GM12878 (cell line): ENCODE measurements around the gene TOMM5. TPM values are rescaled to one million over a fixed set of nuclear protein-coding genes. Genes with fewer than 3 reads are reported as not detected.

ENCODE experiments used
- ATAC-seq: fragments of 200-7000 bp; cut with Tn5 transposase; 3 replicates; pipeline ENCODE4 v1.9.1; 2020; ENCODE audit warnings: mild to moderate bottlenecking, moderate library complexity
- BruUV-seq: library from RNA; stranded (reverse); fragments of 400-500 nt; replicated peaks from 2 replicates; lab custom pipeline; 2021; lab: Mats Ljungman, UMichigan
- CTCF ChIA-PET: fragments of 300-600 bp; sonication (Branson Sonifier 250); formaldehyde crosslinking; extraction: SDS; loops from one replicate; lab custom pipeline; 2021; ENCODE audit warnings: inconsistent platforms; lab: Yijun Ruan, JAX
- POLR2A ChIA-PET: fragments of 350-600 bp; formaldehyde crosslinking; extraction: SDS; loops from one replicate; lab custom pipeline; 2021; ENCODE audit warnings: inconsistent platforms; lab: Charles Lee
- RAD21 ChIA-PET: fragments of 300-600 bp; sonication (Branson Sonifier 250); formaldehyde crosslinking; loops from one replicate; lab custom pipeline; 2023; ENCODE audit warnings: antibody characterized with exemption; ENCODE audit not compliant: unreplicated experiment; lab: Charles Lee
- SMC1A ChIA-PET: fragments of 300-600 bp; sonication (Branson Sonifier 250); formaldehyde crosslinking; loops from one replicate; lab custom pipeline; 2023; ENCODE audit not compliant: unreplicated experiment, uncharacterized antibody; lab: Charles Lee
- DNase-seq: peaks from one replicate; pipeline ENCODE4 v3.0.0-alpha.2; 2011; ENCODE audit warnings: low read depth, low spot score
- FAIRE-seq: peaks from 3 replicates; lab custom pipeline; 2011; peaks lifted over from hg19 to GRCh38; lab: Jason Lieb, UNC
- H2AFZ ChIP-seq: 2 replicates; pipeline ENCODE4 v1.6.0; 2011; ENCODE audit warnings: low read depth, low read length, control low read depth; ENCODE audit not compliant: control insufficient read depth
- H3K27ac ChIP-seq: 2 replicates; pipeline ENCODE4 v1.5.1; 2011; ENCODE audit warnings: control low read depth; ENCODE audit not compliant: control insufficient read depth, insufficient read depth
- H3K27me3 ChIP-seq, 2 experiments: replicated peaks in 1 of 2; 2 replicates each; pipeline versions ENCODE4 v1.6.0 to v1.6.1; 2011; ENCODE audit warnings: low read length in 1 of 2; ENCODE audit not compliant: control insufficient read depth in 2 of 2, insufficient read depth in 2 of 2
- H3K36me3 ChIP-seq, 2 experiments: 2 replicates each; pipeline ENCODE4 v1.5.1; 2011; ENCODE audit warnings: low read length in 1 of 2; ENCODE audit not compliant: control insufficient read depth in 2 of 2, insufficient read depth in 2 of 2
- H3K4me1 ChIP-seq: 2 replicates; pipeline ENCODE4 v1.6.1; 2011; ENCODE audit warnings: mild to moderate bottlenecking, low read length, moderate library complexity, mixed read lengths; ENCODE audit not compliant: control insufficient read depth, insufficient read depth
- H3K4me2 ChIP-seq: 2 replicates; pipeline ENCODE4 v1.6.0; 2011; ENCODE audit warnings: control low read depth; ENCODE audit not compliant: control insufficient read depth, insufficient read depth
- H3K4me3 ChIP-seq: fragments of 200-600 bp; sonication (generic); 2 replicates; pipeline ENCODE4 v1.5.1; 2016
- H3K79me2 ChIP-seq: 2 replicates; pipeline ENCODE4 v1.6.0; 2011; ENCODE audit warnings: low read length; ENCODE audit not compliant: control insufficient read depth, insufficient read depth
- H3K9ac ChIP-seq: 2 replicates; pipeline ENCODE4 v1.8.0; 2011; ENCODE audit warnings: low read length, control low read depth, mixed read lengths; ENCODE audit not compliant: control insufficient read depth, insufficient read depth
- H3K9me3 ChIP-seq: replicated peaks from 3 replicates; pipeline ENCODE4 v1.5.1; 2011; ENCODE audit warnings: mild to moderate bottlenecking, low read length; ENCODE audit not compliant: control insufficient read depth, insufficient read depth
- H4K20me1 ChIP-seq: 2 replicates; pipeline ENCODE4 v1.6.0; 2011; ENCODE audit not compliant: control insufficient read depth, insufficient read depth
- CBX5 ChIP-seq: sonication (generic); IDR thresholded peaks from 2 replicates; pipeline ENCODE4 v1.6.1; 2016; ENCODE audit warnings: low read depth, moderate library complexity, mild to moderate bottlenecking, inconsistent platforms
- CREM ChIP-seq: IDR thresholded peaks from 2 replicates; pipeline ENCODE4 v1.6.1; 2014; ENCODE audit warnings: antibody characterized with exemption, low read depth
- FOXM1 ChIP-seq: IDR thresholded peaks from 2 replicates; pipeline ENCODE4 v1.6.1; 2012; ENCODE audit warnings: low read depth, mild to moderate bottlenecking, inconsistent platforms, low read length, moderate library complexity
- MEF2A ChIP-seq: IDR thresholded peaks from 2 replicates; pipeline ENCODE4 v1.6.1; 2011; ENCODE audit warnings: low read depth, mild to moderate bottlenecking, low read length, moderate library complexity; ENCODE audit not compliant: insufficient read depth
- MEF2B ChIP-seq: fragments of 450-650 bp; IDR thresholded peaks from 2 replicates; pipeline ENCODE4 v1.6.1; 2018; ENCODE audit warnings: mild to moderate bottlenecking, moderate library complexity; ENCODE audit not compliant: partially characterized antibody, poor library complexity, severe bottlenecking
- NFIC ChIP-seq: IDR thresholded peaks from 2 replicates; pipeline ENCODE4 v1.6.1; 2012; ENCODE audit warnings: low read depth, mild to moderate bottlenecking, inconsistent platforms, low read length, moderate library complexity
- RAD21 ChIP-seq: IDR thresholded peaks from 2 replicates; pipeline ENCODE4 v1.6.1; 2011; ENCODE audit warnings: mild to moderate bottlenecking, low read depth, low read length, moderate library complexity; ENCODE audit not compliant: insufficient read depth
- YBX1 ChIP-seq: fragments of 450-650 bp; IDR thresholded peaks from 2 replicates; pipeline ENCODE4 v1.6.1; 2016; ENCODE audit warnings: antibody characterized with exemption
- ZNF24 ChIP-seq: fragments of 450-650 bp; IDR thresholded peaks from 2 replicates; pipeline ENCODE4 v1.6.1; 2017; ENCODE audit warnings: antibody characterized with exemption, mild to moderate bottlenecking
- ZZZ3 ChIP-seq: IDR thresholded peaks from 2 replicates; pipeline ENCODE4 v1.6.1; 2011; ENCODE audit warnings: low read depth; ENCODE audit not compliant: control insufficient read depth, insufficient read length
- WGBS: methylation state at CpG from one replicate; pipeline ENCODE4 v1.1.6; 2016; ENCODE audit warnings: low lambda C conversion rate; ENCODE audit not compliant: insufficient replicate concordance, insufficient coverage; ENCODE audit errors: missing lambda C conversion rate; 5-methylcytosine and 5-hydroxymethylcytosine counted together
- in situ Hi-C: fragments of 300-500 bp; cut with MboI; formaldehyde crosslinking; loops from 9 replicates; pipeline ENCODE4 v1.14.3; 2018; ENCODE audit warnings: mixed read lengths
- intact Hi-C: fragments of 100-400 bp; cut with micrococcal nuclease; formaldehyde crosslinking; loops from one replicate; pipeline ENCODE4 v1.14.2; 2022; ENCODE audit not compliant: unreplicated experiment
- polyA plus RNA-seq, 11 experiments: library from polyadenylated mRNA; depleted of rRNA in 4 of 11; unstranded in 6 of 11; stranded (reverse) in 5 of 11; fragments of >200 nt; fragmentation: Nextera tagmentation in 4 of 11; fragmentation: Illumina TruSeq in 1 of 11; extraction: Ambion mirVana in 4 of 11; extraction: Trizol in 1 of 11; gene quantifications; 1 replicate in 1 of 11; 2 replicates in 10 of 11; pipeline versions ENCODE4 v1.2.1 to v1.2.3, GENCODE V29; 2011 to 2016; ENCODE audit warnings: inconsistent platforms in 2 of 11, missing spikeins in 2 of 11, low read depth in 1 of 11
- total RNA-seq, 4 experiments: library from RNA; depleted of rRNA in 3 of 4; stranded (reverse); fragments of >200 nt in 3 of 4; fragmentation: Illumina TruSeq in 1 of 4; extraction: Trizol in 1 of 4; gene quantifications; 2 replicates each; pipeline versions ENCODE4 v1.2.1 to v1.2.3, GENCODE V29; 2013 to 2021
- TF ChIP-seq, protein P1 (sequence below): IDR thresholded peaks from 2 replicates; pipeline ENCODE4 v1.6.1; 2011; ENCODE audit warnings: low read depth, mild to moderate bottlenecking, low read length, moderate library complexity, borderline replicate concordance; ENCODE audit errors: extremely low read depth
- TF ChIP-seq, protein P2 (sequence below): fragments of 450-650 bp; IDR thresholded peaks from 2 replicates; pipeline ENCODE4 v1.6.1; 2017; ENCODE audit warnings: borderline replicate concordance
- TF ChIP-seq, protein P3 (sequence below): fragments of 450-650 bp; IDR thresholded peaks from 2 replicates; pipeline ENCODE4 v1.6.1; 2017; ENCODE audit warnings: mild to moderate bottlenecking
- TF ChIP-seq, protein P4 (sequence below): fragments of 150-350 bp; IDR thresholded peaks from 2 replicates; pipeline ENCODE4 v1.6.1; 2014; ENCODE audit warnings: mild to moderate bottlenecking, low read depth, low read length

The TOMM5 gene
- total and polyA plus RNA-seq, 10 of the 15 experiments (the other 5 are each of a cell fraction or from before 2014, with no cell fraction given): 152 to 1,143 (median 351) TPM

DNA sequence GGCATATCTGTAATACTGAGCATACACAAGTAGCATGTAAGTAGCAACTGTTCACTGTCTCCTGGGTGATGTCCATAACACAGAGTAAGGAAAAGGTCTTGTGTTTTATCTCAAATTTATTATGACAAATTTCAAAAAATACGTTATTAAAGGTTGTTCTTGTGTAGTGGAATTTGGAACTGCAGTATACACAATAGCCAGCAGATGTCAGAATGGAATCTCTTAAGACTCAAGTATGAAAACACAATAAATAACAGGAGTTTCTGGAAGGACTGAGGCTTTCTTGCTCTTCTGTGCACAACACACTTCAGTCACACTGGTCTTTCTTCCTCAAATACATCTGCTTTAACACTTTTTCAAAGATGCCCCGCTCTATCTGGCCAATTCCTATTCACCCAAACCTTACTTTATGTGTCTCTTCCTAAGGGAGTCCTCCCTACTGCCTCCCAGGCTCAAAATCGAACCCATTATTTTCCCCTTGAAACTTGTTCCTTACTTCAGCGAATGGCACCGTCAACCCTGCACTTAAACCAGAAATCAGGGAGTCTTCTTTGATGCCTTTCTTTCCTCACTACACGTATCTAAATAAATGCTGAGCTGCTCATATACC, 9.7 kb downstream of the TOMM5 start (continued):
- TF ChIP-seq RAD21: peak; percentile 68
- TF ChIP-seq, protein P1, sequence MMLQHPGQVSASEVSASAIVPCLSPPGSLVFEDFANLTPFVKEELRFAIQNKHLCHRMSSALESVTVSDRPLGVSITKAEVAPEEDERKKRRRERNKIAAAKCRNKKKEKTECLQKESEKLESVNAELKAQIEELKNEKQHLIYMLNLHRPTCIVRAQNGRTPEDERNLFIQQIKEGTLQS: no peak

DNA sequence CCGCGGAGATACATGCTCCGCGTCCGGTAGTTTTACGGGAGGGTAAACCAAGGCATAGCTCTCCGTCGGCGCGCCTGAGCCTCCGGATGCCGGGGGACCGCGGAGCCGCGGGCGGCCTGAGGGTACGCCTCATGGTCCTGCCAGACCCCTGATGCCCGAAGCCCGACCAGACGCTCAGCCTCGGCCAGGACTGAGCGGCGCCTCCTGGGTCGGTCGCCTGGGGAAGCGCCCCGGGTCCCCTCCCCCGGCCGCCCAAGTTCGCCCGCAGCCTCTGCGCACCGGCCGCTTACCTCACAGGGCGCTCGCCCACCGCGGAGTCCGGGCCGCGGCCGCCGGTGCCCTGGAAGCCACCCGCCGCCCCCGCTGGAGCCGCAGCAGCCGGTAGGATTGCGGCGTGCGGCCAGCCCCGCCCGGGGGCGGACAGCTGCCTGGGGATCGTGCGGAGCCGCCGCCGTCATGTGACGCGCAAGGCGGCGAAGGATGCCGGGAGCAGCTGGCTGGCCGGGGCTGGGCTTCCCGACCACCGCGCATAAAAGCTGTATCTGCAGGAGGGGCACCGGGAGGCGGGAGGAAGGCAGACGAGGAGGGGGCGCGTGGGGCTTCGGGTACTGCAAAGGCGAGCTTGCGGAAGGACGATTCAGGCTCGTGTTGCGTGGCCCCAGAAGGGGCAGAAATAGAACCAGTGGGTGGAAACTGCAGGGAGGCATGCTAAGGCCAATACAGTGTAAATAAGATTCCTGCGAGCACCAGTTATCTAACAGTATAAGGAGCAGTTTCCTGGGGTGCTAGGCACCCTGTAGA, 16.3 kb downstream of the TOMM5 start, which contains the start of gene FBXO10:
Gene FBXO10 (minus strand): TSS at position 460 of the 801 bp plus-strand sequence. CDS start 34,612 bp downstream, outside the sequence.
- FAIRE-seq (peak; percentile 38), DNase-seq (no peak), ATAC-seq (peak; percentile 87)
- POLR2A ChIA-PET: interaction anchor here (1.0 to 6.5 kb wide), 5 partner anchors 7 to 110 kb away, joined by 3 to 54 read pairs (median 4); partner anchors contain the start of genes POLR1E and TOMM5
- peaks cover 17% of the 10 kb centered on the region for H3K79me2 ChIP-seq
- H3K9ac ChIP-seq: peak within 1 kb of the TSS; percentile 82
- no peaks in the 10 kb centered on the region for H3K27me3 ChIP-seq
- RAD21 ChIA-PET: interaction anchor here (0.9 to 4.1 kb wide), 5 partner anchors 10 to 340 kb away, joined by 3 to 27 read pairs (median 18); partner anchors contain the start of genes POLR1E and TOMM5
- peak within 1 kb of the TSS; percentile 89 for H3K4me3 ChIP-seq
- H4K20me1 ChIP-seq: no peaks in the 10 kb centered on the region
- peaks cover 5% of the 10 kb centered on the region for H3K4me1 ChIP-seq
- H3K36me3 ChIP-seq: peaks cover 3 to 4% of the 10 kb centered on the region in 2 experiments; a peak in 2 of 4 replicates
- BruUV-seq: no TSS peak
- H2AFZ ChIP-seq: peak within 1 kb of the TSS; percentile 78
- intact Hi-C loops (loop anchor here (5.0 to 10.0 kb wide), 2 partner anchors 89 to 551 kb away; partner anchors contain the start of gene POLR1E), in situ Hi-C loops (no loop called here)
- SMC1A ChIA-PET: interaction anchor here (1.1 to 8.1 kb wide), 8 partner anchors 10 to 94 kb away, joined by 3 to 60 read pairs (median 7); partner anchors contain the start of genes POLR1E and TOMM5
- CTCF ChIA-PET: interaction anchor here (1.1 to 7.8 kb wide), 6 partner anchors 8 to 162 kb away, joined by 3 to 55 read pairs (median 9); partner anchors contain the start of gene TOMM5
- 2% methylated on average over 42 of the region's 81 CpGs for WGBS
- H3K4me2 ChIP-seq: peak within 1 kb of the TSS; percentile 90
- H3K27ac ChIP-seq: peak within 1 kb of the TSS; percentile 78
- H3K9me3 ChIP-seq: no peaks in the 10 kb centered on the region
- no peak for TF ChIP-seq MEF2B
- TF ChIP-seq FOXM1: no peak
- TF ChIP-seq ZNF24: 0 out of 2 replicates have a peak, but pooled peaks have one; percentile 24
- TF ChIP-seq, protein P2, sequence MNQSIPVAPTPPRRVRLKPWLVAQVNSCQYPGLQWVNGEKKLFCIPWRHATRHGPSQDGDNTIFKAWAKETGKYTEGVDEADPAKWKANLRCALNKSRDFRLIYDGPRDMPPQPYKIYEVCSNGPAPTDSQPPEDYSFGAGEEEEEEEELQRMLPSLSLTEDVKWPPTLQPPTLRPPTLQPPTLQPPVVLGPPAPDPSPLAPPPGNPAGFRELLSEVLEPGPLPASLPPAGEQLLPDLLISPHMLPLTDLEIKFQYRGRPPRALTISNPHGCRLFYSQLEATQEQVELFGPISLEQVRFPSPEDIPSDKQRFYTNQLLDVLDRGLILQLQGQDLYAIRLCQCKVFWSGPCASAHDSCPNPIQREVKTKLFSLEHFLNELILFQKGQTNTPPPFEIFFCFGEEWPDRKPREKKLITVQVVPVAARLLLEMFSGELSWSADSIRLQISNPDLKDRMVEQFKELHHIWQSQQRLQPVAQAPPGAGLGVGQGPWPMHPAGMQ: no peak
- TF ChIP-seq CREM: no peak
- 0 out of 2 replicates have a peak, but pooled peaks have one; percentile 41 for TF ChIP-seq MEF2A
- no peak for TF ChIP-seq YBX1
- no peak for TF ChIP-seq CBX5
- TF ChIP-seq, protein P3, sequence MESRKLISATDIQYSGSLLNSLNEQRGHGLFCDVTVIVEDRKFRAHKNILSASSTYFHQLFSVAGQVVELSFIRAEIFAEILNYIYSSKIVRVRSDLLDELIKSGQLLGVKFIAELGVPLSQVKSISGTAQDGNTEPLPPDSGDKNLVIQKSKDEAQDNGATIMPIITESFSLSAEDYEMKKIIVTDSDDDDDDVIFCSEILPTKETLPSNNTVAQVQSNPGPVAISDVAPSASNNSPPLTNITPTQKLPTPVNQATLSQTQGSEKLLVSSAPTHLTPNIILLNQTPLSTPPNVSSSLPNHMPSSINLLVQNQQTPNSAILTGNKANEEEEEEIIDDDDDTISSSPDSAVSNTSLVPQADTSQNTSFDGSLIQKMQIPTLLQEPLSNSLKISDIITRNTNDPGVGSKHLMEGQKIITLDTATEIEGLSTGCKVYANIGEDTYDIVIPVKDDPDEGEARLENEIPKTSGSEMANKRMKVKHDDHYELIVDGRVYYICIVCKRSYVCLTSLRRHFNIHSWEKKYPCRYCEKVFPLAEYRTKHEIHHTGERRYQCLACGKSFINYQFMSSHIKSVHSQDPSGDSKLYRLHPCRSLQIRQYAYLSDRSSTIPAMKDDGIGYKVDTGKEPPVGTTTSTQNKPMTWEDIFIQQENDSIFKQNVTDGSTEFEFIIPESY: no peak
- TF ChIP-seq NFIC: 0 out of 2 replicates have a peak, but pooled peaks have one; percentile 11
- no peak for TF ChIP-seq ZZZ3
- TF ChIP-seq, protein P4, sequence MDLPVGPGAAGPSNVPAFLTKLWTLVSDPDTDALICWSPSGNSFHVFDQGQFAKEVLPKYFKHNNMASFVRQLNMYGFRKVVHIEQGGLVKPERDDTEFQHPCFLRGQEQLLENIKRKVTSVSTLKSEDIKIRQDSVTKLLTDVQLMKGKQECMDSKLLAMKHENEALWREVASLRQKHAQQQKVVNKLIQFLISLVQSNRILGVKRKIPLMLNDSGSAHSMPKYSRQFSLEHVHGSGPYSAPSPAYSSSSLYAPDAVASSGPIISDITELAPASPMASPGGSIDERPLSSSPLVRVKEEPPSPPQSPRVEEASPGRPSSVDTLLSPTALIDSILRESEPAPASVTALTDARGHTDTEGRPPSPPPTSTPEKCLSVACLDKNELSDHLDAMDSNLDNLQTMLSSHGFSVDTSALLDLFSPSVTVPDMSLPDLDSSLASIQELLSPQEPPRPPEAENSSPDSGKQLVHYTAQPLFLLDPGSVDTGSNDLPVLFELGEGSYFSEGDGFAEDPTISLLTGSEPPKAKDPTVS: no peak
